Kidney (tissue), 14 donors: ENCODE results near the gene NFATC2. TPM values are rescaled to one million over a fixed set of nuclear protein-coding genes. Genes with fewer than 3 reads are reported as not detected.

ENCODE experiments used
- DNase-seq, 5 donors: peaks; one replicate each; pipeline ENCODE4 v3.0.0-alpha.2; 2013 to 2020
- FAIRE-seq: peaks from 2 replicates; lab custom pipeline; 2012; peaks lifted over from hg19 to GRCh38; lab: Jason Lieb, UNC
- H3K27ac ChIP-seq, 2 donors: one replicate each; pipeline ENCODE4 v1.7.0; 2013; ENCODE audit warnings: low read depth in 2 of 2, low read length in 2 of 2, inconsistent platforms in 1 of 2
- H3K27me3 ChIP-seq: one replicate; pipeline ENCODE4 v1.7.1; 2013; ENCODE audit warnings: low read length, inconsistent platforms; ENCODE audit not compliant: control insufficient read depth, insufficient read depth
- H3K36me3 ChIP-seq, 3 donors: one replicate each; pipeline versions ENCODE4 v1.7.0 to v1.7.1; 2013; ENCODE audit warnings: low read length in 3 of 3, control low read depth in 1 of 3, inconsistent platforms in 1 of 3; ENCODE audit not compliant: insufficient read depth in 3 of 3, control insufficient read depth in 2 of 3
- H3K4me1 ChIP-seq, 3 donors: one replicate each; pipeline versions ENCODE4 v1.7.0 to v1.7.1; 2013; ENCODE audit warnings: low read length in 3 of 3, inconsistent platforms in 1 of 3, low read depth in 1 of 3; ENCODE audit not compliant: control insufficient read depth in 2 of 3, insufficient read depth in 2 of 3
- H3K4me3 ChIP-seq, 3 donors: one replicate each; pipeline versions ENCODE4 v1.7.0 to v1.8.1; 2013; ENCODE audit warnings: low read length in 3 of 3, control low read depth in 1 of 3, inconsistent platforms in 1 of 3
- H3K9ac ChIP-seq, 3 donors: one replicate each; pipeline versions ENCODE4 v1.7.0 to v1.7.1; 2013; ENCODE audit warnings: low read length in 3 of 3, control low read depth in 1 of 3, inconsistent platforms in 1 of 3
- H3K9me3 ChIP-seq, 3 donors: one replicate each; pipeline versions ENCODE4 v1.7.0 to v1.7.1; 2013; ENCODE audit warnings: low read length in 3 of 3, control low read depth in 1 of 3, inconsistent platforms in 1 of 3; ENCODE audit not compliant: control insufficient read depth in 2 of 3, insufficient read depth in 1 of 3
- intact Hi-C: fragments of 100-400 bp; cut with DNase I; formaldehyde crosslinking; loops from one replicate; pipeline ENCODE4 v1.11.1; 2022
- polyA plus RNA-seq: library from polyadenylated mRNA; stranded (reverse); fragments of 350-450 nt; fragmentation: Illumina TruSeq; extraction: RNeasy Lipid Tissue Mini Kit (QIAGEN cat#74804); gene quantifications from one replicate; pipeline ENCODE4 v1.2.3, GENCODE V29; 2014; ENCODE audit warnings: low read depth, low replicate concordance; ENCODE audit not compliant: insufficient read depth
- total RNA-seq: library from RNA; stranded (reverse); fragmentation: NEBNext Ultra II Directional; extraction: Animal tissue kit (Norgen Biotek cat#: 25700); gene quantifications from one replicate; pipeline ENCODE4 v1.2.1, GENCODE V29; 2021
- TF ChIP-seq, protein P1 (sequence below): IDR thresholded peaks from 3 replicates; pipeline ENCODE4 v1.5.1; 2012; ENCODE audit warnings: mild to moderate bottlenecking, moderate library complexity, borderline replicate concordance; ENCODE audit not compliant: insufficient read depth; ENCODE audit errors: extremely low read depth
- donor health status: control.
- donor health status: control.
- donor health status: control.
- donor health status: control.
- donor health status: control.
- donor health status: DM: yes; HTN: yes; CAD: no.
- donor health status: Normal renal cell carcinoma (clear cell type).

Gene NFATC2
- total and polyA plus RNA-seq, 2 donors from 2014 or later = 0.73 to 10.5 TPM

DNA sequence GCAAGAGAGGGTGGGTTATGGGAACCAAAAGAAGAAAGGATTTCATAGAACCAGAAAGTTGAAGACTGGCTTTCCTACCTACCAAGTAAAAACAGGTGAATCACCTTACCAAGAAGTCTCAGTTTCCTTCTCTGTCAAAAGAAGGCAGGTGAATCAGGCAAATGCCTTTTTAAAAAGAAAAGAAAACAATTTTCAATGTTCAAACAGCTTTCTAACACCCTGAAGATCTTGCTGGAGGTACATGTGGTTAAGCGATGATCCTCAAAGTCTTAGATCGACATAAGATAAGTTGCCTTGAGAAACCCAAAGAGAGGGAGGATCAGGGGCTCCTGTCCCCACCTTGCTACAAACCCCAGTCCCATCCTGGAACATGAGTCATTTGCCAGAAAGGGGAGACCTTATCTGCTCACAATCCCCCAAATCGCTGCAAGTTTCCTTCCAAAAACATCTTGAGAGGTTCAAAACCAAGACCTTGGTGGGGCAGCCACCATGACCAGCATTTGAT is 71.6 kb downstream of the NFATC2 start:
- Histone ChIP-seq H3K4me3 (no peak overlapping the region), H3K4me1 (no peaks in the 10 kb centered on the region), H3K9ac (no peak overlapping the region), H3K27me3 (no peaks in the 10 kb centered on the region), H3K27ac (no peak overlapping the region), H3K9me3 (no peaks in the 10 kb centered on the region), H3K36me3 (no peaks in the 10 kb centered on the region)
- intact Hi-C loops = no loop called here
- no peak for FAIRE-seq
- TF ChIP-seq, protein P1, sequence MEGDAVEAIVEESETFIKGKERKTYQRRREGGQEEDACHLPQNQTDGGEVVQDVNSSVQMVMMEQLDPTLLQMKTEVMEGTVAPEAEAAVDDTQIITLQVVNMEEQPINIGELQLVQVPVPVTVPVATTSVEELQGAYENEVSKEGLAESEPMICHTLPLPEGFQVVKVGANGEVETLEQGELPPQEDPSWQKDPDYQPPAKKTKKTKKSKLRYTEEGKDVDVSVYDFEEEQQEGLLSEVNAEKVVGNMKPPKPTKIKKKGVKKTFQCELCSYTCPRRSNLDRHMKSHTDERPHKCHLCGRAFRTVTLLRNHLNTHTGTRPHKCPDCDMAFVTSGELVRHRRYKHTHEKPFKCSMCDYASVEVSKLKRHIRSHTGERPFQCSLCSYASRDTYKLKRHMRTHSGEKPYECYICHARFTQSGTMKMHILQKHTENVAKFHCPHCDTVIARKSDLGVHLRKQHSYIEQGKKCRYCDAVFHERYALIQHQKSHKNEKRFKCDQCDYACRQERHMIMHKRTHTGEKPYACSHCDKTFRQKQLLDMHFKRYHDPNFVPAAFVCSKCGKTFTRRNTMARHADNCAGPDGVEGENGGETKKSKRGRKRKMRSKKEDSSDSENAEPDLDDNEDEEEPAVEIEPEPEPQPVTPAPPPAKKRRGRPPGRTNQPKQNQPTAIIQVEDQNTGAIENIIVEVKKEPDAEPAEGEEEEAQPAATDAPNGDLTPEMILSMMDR = no peak
- no peak for DNase-seq

DNA sequence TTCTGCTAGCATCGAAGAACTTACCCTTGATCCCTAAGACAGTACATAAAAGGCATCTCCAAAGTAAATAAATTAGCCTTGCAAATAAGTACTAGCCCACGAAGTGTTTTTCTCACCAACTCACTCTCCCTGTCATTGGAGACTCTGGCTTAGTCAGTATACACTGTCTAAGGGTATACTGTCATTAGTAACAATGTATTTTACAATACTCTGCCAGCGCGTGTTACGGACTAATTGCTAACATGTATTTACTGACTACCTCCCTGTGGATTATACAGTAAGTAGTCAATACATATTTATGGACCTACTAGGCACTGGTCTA is 72.1 kb downstream of the NFATC2 start:
- Histone ChIP-seq H3K27me3 (no peaks in the 10 kb centered on the region), H3K27ac (no peak overlapping the region), H3K4me1 (no peaks in the 10 kb centered on the region), H3K9ac (no peak overlapping the region), H3K9me3 (no peaks in the 10 kb centered on the region), H3K36me3 (no peaks in the 10 kb centered on the region), H3K4me3 (no peak overlapping the region)
- TF ChIP-seq, protein P1 = no peak
- intact Hi-C loops = no loop called here
- DNase-seq (no peak), FAIRE-seq (no peak)

DNA sequence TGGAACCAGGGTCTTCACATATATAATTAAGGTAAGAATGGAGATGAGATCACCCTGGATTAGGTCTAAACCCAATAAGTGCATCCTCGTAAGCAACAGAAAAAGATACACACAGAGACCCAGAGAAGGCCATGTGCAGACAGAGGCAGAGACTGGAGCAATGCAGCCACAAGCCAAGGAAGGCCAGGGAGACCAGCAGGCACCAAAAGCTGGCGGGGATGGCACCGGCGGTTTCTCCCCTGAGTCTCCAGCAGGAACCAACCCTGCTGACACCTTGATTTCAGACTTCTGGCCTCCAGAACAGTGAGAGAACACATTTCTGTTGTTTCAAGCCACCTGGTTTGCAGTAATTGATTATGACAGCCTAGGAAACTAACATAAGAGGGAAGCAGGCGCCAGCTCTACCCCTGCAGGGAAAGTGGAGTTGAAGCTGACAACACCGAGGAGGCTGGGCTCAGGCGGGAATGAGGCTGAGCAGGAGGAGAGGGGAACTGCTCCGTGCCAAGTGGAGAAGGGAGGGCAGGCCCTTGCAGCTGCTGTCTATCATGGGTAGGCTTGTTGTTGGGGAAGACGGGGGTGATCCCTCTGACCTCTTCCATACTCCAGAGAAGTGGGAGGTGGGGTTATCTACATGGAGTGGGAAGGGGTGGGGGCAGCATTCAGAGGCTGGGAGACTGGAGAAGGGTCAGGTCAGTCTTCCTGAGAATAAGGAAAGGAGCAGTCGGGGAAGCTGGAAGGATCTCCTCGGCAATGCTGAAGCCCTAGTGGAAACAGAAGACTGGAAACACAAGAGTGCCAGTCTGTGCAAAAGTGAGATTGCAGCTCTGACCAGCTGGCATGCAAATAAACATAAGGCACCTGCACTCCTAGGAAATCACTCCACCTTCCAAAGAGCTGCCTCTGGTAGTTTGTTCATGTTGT is 72.7 kb downstream of the NFATC2 start:
- Histone ChIP-seq H3K27ac (no peak overlapping the region), H3K4me1 (no peaks in the 10 kb centered on the region), H3K9me3 (no peaks in the 10 kb centered on the region), H3K9ac (no peak overlapping the region), H3K27me3 (no peaks in the 10 kb centered on the region), H3K36me3 (no peaks in the 10 kb centered on the region), H3K4me3 (no peak overlapping the region)
- DNase-seq = peak in 2 of 5 donors; percentile 37 to 39
- TF ChIP-seq, protein P1 = no peak
- no peak for FAIRE-seq
- intact Hi-C loops = no loop called here
